Endodermal cell (in vitro differentiated cells): ENCODE results near the gene MAP3K2. TPM values are rescaled to one million over a fixed set of nuclear protein-coding genes. Genes with fewer than 3 reads are reported as not detected.

Experiments
- DNase-seq: peaks from one replicate; pipeline ENCODE4 v3.0.0-alpha.2; 2017
- H3K27ac ChIP-seq: 2 replicates; pipeline ENCODE4 v1.5.1; 2013; ENCODE audit warnings: mild to moderate bottlenecking, low read depth, low read length, moderate library complexity
- H3K27me3 ChIP-seq: 2 replicates; pipeline ENCODE4 v1.6.1; 2013; ENCODE audit warnings: mild to moderate bottlenecking, low read length, moderate library complexity; ENCODE audit not compliant: insufficient read depth, control insufficient read depth, poor library complexity, severe bottlenecking
- H3K36me3 ChIP-seq: 2 replicates; pipeline ENCODE4 v1.7.0; 2013; ENCODE audit warnings: mild to moderate bottlenecking, low read length, moderate library complexity; ENCODE audit not compliant: control insufficient read depth, insufficient read depth
- H3K4me1 ChIP-seq: one replicate; pipeline ENCODE4 v1.7.0; 2013; ENCODE audit warnings: low read length; ENCODE audit not compliant: control insufficient read depth, insufficient read depth
- H3K4me3 ChIP-seq: 2 replicates; pipeline ENCODE4 v1.5.1; 2013; ENCODE audit warnings: mild to moderate bottlenecking, low read length, moderate library complexity
- H3K9ac ChIP-seq: 2 replicates; pipeline ENCODE4 v1.6.1; 2013; ENCODE audit warnings: mild to moderate bottlenecking, low read length, moderate library complexity; ENCODE audit not compliant: poor library complexity, severe bottlenecking; ENCODE audit errors: extremely low read depth
- H3K9me3 ChIP-seq: 2 replicates; pipeline ENCODE4 v1.6.1; 2013; ENCODE audit warnings: mild to moderate bottlenecking, low read length, moderate library complexity; ENCODE audit not compliant: control insufficient read depth
- H3K27ac Mint-ChIP-seq: 2 replicates; pipeline ENCODE4 v1.8.0; 2020; ENCODE audit warnings: mixed read lengths
- H3K27me3 Mint-ChIP-seq: 2 replicates; pipeline ENCODE4 v1.8.0; 2021; ENCODE audit warnings: mild to moderate bottlenecking, mixed read lengths; ENCODE audit not compliant: insufficient read depth
- H3K36me3 Mint-ChIP-seq: 2 replicates; pipeline ENCODE4 v1.8.0; 2020; ENCODE audit warnings: low read depth, mixed read lengths
- H3K4me1 Mint-ChIP-seq: 2 replicates; pipeline ENCODE4 v1.8.0; 2020; ENCODE audit warnings: mixed read lengths
- H3K4me3 Mint-ChIP-seq: 2 replicates; pipeline ENCODE4 v1.8.0; 2020; ENCODE audit warnings: mild to moderate bottlenecking, moderate library complexity, mixed read lengths
- H3K9me3 Mint-ChIP-seq: 2 replicates; pipeline ENCODE4 v1.8.0; 2020; ENCODE audit warnings: mild to moderate bottlenecking, mixed read lengths
- WGBS, 2 experiments: methylation state at CpG; one replicate each; pipeline versions ENCODE4 v1.1.5 to v1.1.7; 2013; ENCODE audit warnings: missing lambda C conversion rate in 2 of 2, mixed read lengths in 1 of 2; ENCODE audit not compliant: insufficient coverage in 1 of 2, insufficient read length in 1 of 2; 5-methylcytosine and 5-hydroxymethylcytosine counted together
- long read RNA-seq, 4 experiments: library from polyadenylated mRNA in 2 of 4; library from RNA in 1 of 4; library from capped mRNA in 1 of 4; stranded (forward) in 3 of 4; unstranded in 1 of 4; transcript quantifications; one replicate each; pipeline ENCODE4 v2.0.0, GENCODE V29; 2020 to 2021; ENCODE audit warnings: inconsistent platforms in 1 of 4
- polyA plus RNA-seq, 2 experiments: library from polyadenylated mRNA; stranded (reverse); fragments of 50-300 nt; gene quantifications; one replicate each; pipeline ENCODE4 v1.2.3, GENCODE V29; 2013
- total RNA-seq, 2 donors: library from RNA; stranded (reverse); fragmentation: NEBNext Ultra II Directional in 1 of 2; extraction: Animal tissue kit (Norgen Biotek cat#: 25700) in 1 of 2; gene quantifications; 2 replicates in 1 of 2; 3 replicates in 1 of 2; pipeline ENCODE4 v1.2.1, GENCODE V29; 2021
- TF ChIP-seq, protein P1 (sequence below): fragments of 200-600 bp; sonication (generic); conservative IDR thresholded peaks from 2 replicates; pipeline ENCODE4 v1.5.0; 2021; ENCODE audit warnings: antibody characterized with exemption, mild to moderate bottlenecking

MAP3K2 gene
- total RNA-seq: 10 to 100 TPM; 27.9 to 31.6 TPM
- 16.3 TPM for polyA plus RNA-seq (2013, experiment 1 of 2)
- 15.5 TPM for polyA plus RNA-seq (2013, experiment 2 of 2)
- long read RNA-seq, experiment 1, partial matches to known transcripts: 0 of 7 reads
- long read RNA-seq, experiment 1, other reads (novel, unspliced or antisense): 7 of 7 reads
- long read RNA-seq, experiment 2, partial matches to known transcripts: 1 of 30 reads
- long read RNA-seq, experiment 2, other reads (novel, unspliced or antisense): 29 of 30 reads
- long read RNA-seq, experiment 3, partial matches to known transcripts: 1 of 2 reads
- long read RNA-seq, experiment 3, other reads (novel, unspliced or antisense): 1 of 2 reads
- long read RNA-seq, experiment 4, partial matches to known transcripts: 0 of 1 reads
- long read RNA-seq, experiment 4, other reads (novel, unspliced or antisense): 1 of 1 reads

- peak within 1 kb of the TSS; percentile 98 for H3K27ac ChIP-seq
- H3K27ac Mint-ChIP-seq: peak within 1 kb of the TSS; percentile 94
- TF ChIP-seq, protein P1, sequence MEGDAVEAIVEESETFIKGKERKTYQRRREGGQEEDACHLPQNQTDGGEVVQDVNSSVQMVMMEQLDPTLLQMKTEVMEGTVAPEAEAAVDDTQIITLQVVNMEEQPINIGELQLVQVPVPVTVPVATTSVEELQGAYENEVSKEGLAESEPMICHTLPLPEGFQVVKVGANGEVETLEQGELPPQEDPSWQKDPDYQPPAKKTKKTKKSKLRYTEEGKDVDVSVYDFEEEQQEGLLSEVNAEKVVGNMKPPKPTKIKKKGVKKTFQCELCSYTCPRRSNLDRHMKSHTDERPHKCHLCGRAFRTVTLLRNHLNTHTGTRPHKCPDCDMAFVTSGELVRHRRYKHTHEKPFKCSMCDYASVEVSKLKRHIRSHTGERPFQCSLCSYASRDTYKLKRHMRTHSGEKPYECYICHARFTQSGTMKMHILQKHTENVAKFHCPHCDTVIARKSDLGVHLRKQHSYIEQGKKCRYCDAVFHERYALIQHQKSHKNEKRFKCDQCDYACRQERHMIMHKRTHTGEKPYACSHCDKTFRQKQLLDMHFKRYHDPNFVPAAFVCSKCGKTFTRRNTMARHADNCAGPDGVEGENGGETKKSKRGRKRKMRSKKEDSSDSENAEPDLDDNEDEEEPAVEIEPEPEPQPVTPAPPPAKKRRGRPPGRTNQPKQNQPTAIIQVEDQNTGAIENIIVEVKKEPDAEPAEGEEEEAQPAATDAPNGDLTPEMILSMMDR: no peak
Observed at GRCh38 chr2:127387655-127388422, at the start of gene MAP3K2. Gene MAP3K2, minus strand, starts transcription at chr2:127387975. Its CDS starts 44,846 bp downstream, at chr2:127343129.

GRCh38 chr2:127437056-127437455 lies 49.3 kb upstream of the MAP3K2 start:
- Mint-ChIP-seq H3K27me3 (no peaks in the 10 kb centered on the region), H3K4me3 (no peak overlapping the region), H3K27ac (no peak overlapping the region), H3K9me3 (peaks cover 24% of the 10 kb centered on the region), H3K4me1 (peaks cover 8% of the 10 kb centered on the region), H3K36me3 (peaks cover 4% of the 10 kb centered on the region)
- Histone ChIP-seq H3K9ac (no peak overlapping the region), H3K27me3 (no peaks in the 10 kb centered on the region), H3K4me3 (no peak overlapping the region), H3K27ac (no peak overlapping the region), H3K9me3 (peaks cover 8% of the 10 kb centered on the region), H3K36me3 (no peaks in the 10 kb centered on the region), H3K4me1 (no peaks in the 10 kb centered on the region)
- no peak for DNase-seq
- TF ChIP-seq, protein P1: no peak
- 94% methylated on average over 3 to 9 of the region's 9 CpGs for WGBS, 2 experiments

More at GRCh38 chr2:127387655-127388422, at the start of gene MAP3K2:
- peak; percentile 97 for DNase-seq
- Mint-ChIP-seq H3K4me1 (peaks cover 23% of the 10 kb centered on the region), H3K27me3 (no peaks in the 10 kb centered on the region), H3K9me3 (peaks cover 2% of the 10 kb centered on the region), H3K4me3 (peak within 1 kb of the TSS; percentile 66), H3K36me3 (peaks cover 14% of the 10 kb centered on the region)
- no peaks in the 10 kb centered on the region for H3K9me3 ChIP-seq
- peak within 1 kb of the TSS; percentile 82 for H3K9ac ChIP-seq
- whole genome bisulfite sequencing, 2 experiments: 0 to 1% methylated on average over 15 to 100 of the region's 100 CpGs
- no peaks in the 10 kb centered on the region for H3K36me3 ChIP-seq
- no peaks in the 10 kb centered on the region for H3K4me1 ChIP-seq
- no peaks in the 10 kb centered on the region for H3K27me3 ChIP-seq
- H3K4me3 ChIP-seq: peak within 1 kb of the TSS; percentile 91

DNA sequence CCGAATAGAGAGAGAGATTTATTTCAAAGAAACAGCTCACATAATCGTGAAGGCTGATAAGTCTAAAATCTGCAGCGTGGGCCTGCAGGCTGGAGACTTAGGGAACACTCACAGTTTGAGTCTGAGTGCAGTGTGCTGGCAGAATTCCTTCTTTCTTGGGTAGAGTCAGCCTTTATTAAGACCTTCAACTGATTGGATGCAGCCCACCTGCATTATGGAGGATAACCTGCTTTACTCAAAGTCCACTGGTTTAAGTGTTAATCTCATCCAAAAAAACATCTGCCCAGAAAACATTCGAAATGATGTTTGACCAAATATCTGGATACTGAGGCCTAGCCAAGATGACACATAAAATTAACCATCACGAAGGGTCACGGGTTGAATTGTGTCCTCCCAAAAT lies 46.7 kb upstream of the MAP3K2 start:
- TF ChIP-seq, protein P1: no peak
- no peaks in the 10 kb centered on the region for H3K27me3 ChIP-seq
- WGBS, 2 experiments: 91 to 95% methylated on average over 5 to 6 of the region's 6 CpGs

More for the DNA sequence above, 46.7 kb upstream of the MAP3K2 start:
- H3K4me1 ChIP-seq: no peaks in the 10 kb centered on the region
- H3K36me3 ChIP-seq: no peaks in the 10 kb centered on the region
- no peaks in the 10 kb centered on the region for H3K36me3 Mint-ChIP-seq
- no peaks in the 10 kb centered on the region for H3K9me3 ChIP-seq
- no peak overlapping the region for H3K4me3 Mint-ChIP-seq
- H3K9ac ChIP-seq: no peak overlapping the region
- H3K9me3 Mint-ChIP-seq: peaks cover 13% of the 10 kb centered on the region
- H3K27ac ChIP-seq: no peak overlapping the region
- peaks cover 8% of the 10 kb centered on the region for H3K4me1 Mint-ChIP-seq
- no peak overlapping the region for H3K4me3 ChIP-seq
- H3K27ac Mint-ChIP-seq: no peak overlapping the region
- H3K27me3 Mint-ChIP-seq: no peaks in the 10 kb centered on the region
- DNase-seq: no peak
